Effector memory CD4-positive, alpha-beta T cell (primary cell): ENCODE measurements around the gene STK32B.
"Not testable (repeated sequence)": the region's sequence is repeated elsewhere in the genome, so short reads cannot be mapped to it uniquely, and the experiment has no call there.

Experiments
- DNase-seq, 3 donors: peaks; one replicate each; pipeline ENCODE4 v3.0.0-alpha.2; 2020
- H3K27ac ChIP-seq: 2 replicates; pipeline ENCODE4 v1.7.0; 2013; ENCODE audit warnings: mild to moderate bottlenecking, low read length, moderate library complexity; ENCODE audit not compliant: insufficient read depth, poor library complexity, severe bottlenecking
- H3K27me3 ChIP-seq: replicated peaks from 2 replicates; pipeline ENCODE4 v1.7.0; 2013; ENCODE audit warnings: mild to moderate bottlenecking, low read length; ENCODE audit not compliant: insufficient read depth, control insufficient read depth, poor library complexity, severe bottlenecking
- H3K36me3 ChIP-seq: 2 replicates; pipeline ENCODE4 v1.7.0; 2013; ENCODE audit warnings: mild to moderate bottlenecking, low read length, moderate library complexity; ENCODE audit not compliant: control insufficient read depth, insufficient read depth
- H3K4me1 ChIP-seq: 2 replicates; pipeline ENCODE4 v1.7.0; 2013; ENCODE audit warnings: low read length, mild to moderate bottlenecking; ENCODE audit not compliant: control insufficient read depth, insufficient read depth, poor library complexity, severe bottlenecking
- H3K4me3 ChIP-seq: 2 replicates; pipeline ENCODE4 v1.7.0; 2013; ENCODE audit warnings: low read length, low read depth, mild to moderate bottlenecking; ENCODE audit not compliant: insufficient read depth, poor library complexity, severe bottlenecking
- H3K9me3 ChIP-seq: 2 replicates; pipeline ENCODE4 v1.7.0; 2013; ENCODE audit warnings: mild to moderate bottlenecking, low read length, moderate library complexity; ENCODE audit not compliant: control insufficient read depth

The STK32B gene

DNA sequence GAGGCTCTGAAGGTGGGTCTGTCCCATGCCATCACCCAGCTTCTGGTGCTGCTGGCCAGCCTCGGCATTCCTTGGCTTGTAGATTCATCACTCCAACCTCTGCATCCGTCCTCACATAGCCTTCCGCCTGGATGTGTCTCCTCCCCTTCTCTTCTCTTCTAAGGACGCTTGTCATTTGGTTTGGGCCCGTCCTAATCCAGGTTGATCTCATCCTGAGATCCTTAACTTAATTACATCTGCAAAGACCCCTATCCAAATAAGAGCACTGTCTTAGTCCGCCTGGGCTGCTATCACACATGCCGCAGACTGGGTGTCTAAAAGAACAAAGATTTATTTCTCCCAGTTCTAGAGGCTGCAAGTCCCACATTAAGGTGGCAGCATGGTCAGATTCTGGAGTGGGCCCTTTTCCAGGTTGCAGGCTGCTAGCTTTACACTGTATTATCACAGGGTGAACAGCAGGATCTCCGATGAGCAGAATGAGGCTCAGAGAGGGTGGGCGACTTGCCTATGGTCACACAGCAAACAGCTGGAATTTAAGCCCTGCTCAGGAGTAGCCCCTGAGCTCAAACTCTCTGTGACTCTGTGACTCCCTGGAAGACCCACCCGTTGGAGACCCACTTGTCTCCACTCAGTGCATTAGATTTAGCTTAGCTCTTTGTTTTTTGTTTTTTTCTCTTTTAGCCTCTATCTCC lies 113.1 kb downstream of the STK32B start:
- no peaks in the 10 kb centered on the region for H3K4me1 ChIP-seq
- no peaks in the 10 kb centered on the region for H3K9me3 ChIP-seq
- no peaks in the 10 kb centered on the region for H3K36me3 ChIP-seq
- no peaks in the 10 kb centered on the region for H3K27me3 ChIP-seq
- H3K27ac ChIP-seq = no peak overlapping the region
- H3K4me3 ChIP-seq = no peak overlapping the region
- no peak for DNase-seq

- DNase-seq = no peak
- H3K27me3 ChIP-seq = no peaks in the 10 kb centered on the region
- H3K9me3 ChIP-seq = no peaks in the 10 kb centered on the region
- H3K4me1 ChIP-seq = no peaks in the 10 kb centered on the region
- H3K4me3 ChIP-seq = no peak overlapping the region
- H3K27ac ChIP-seq = no peak overlapping the region
- H3K36me3 ChIP-seq = no peaks in the 10 kb centered on the region
Observed at GRCh38 chr4:5165420-5166369, 114.4 kb downstream of the STK32B start.

GRCh38 chr4:5166377-5166776 lies 115.1 kb downstream of the STK32B start:
- Histone ChIP-seq H3K4me3 (no peak overlapping the region), H3K36me3 (no peaks in the 10 kb centered on the region), H3K9me3 (no peaks in the 10 kb centered on the region), H3K27ac (no peak overlapping the region), H3K27me3 (no peaks in the 10 kb centered on the region), H3K4me1 (no peaks in the 10 kb centered on the region)
- DNase-seq = no peak

DNA sequence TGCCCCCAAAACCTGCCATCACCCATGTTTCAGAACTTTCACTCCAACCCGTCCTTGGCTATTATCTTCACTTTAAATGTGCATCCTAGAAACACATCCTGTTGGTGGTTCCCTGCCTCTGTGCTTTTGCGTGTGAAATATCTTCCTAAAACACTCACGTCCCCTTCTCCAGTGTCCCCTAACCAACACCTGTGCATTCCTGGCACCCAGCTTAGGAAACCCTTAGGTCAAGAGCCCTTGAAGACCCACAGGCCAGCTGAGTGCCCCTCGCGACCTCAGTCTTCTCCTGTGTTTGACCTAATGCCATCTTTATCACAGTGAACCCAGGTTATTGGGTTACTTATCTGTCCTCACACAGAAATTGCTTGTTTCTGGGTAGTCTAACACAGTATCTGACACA lies 117.6 kb downstream of the STK32B start:
- Histone ChIP-seq H3K36me3 (no peaks in the 10 kb centered on the region), H3K27ac (no peak overlapping the region), H3K4me1 (no peaks in the 10 kb centered on the region), H3K4me3 (no peak overlapping the region), H3K27me3 (no peaks in the 10 kb centered on the region), H3K9me3 (no peaks in the 10 kb centered on the region)
- no peak for DNase-seq

- H3K4me3 ChIP-seq, DNase-seq, H3K9me3 ChIP-seq, H3K4me1 ChIP-seq, H3K27me3 ChIP-seq, H3K27ac ChIP-seq, H3K36me3 ChIP-seq: not testable (repeated sequence)
Observed at GRCh38 chr4:5175836-5176235, 124.6 kb downstream of the STK32B start.

DNA sequence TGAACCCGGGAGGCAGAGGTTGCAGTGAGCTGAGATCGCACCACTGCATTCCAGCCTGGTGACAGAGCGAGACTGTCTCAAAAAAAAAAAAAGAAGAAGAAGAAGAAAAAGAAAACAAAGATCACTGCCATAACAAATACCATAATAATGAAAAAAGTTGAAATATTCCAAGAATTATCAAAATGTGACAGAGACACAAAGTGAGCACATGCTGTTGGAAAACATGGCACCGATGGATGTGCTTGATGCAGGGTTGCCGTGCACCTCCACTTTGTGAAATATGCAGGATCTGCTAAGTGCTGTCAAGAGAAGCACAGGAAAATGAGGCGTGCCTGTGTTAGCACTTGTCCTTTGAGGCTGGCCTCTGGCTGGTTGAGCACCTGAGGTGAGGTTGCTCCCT lies 133.3 kb downstream of the STK32B start:
- DNase-seq = no peak
- Histone ChIP-seq H3K27ac (no peak overlapping the region), H3K27me3 (no peaks in the 10 kb centered on the region), H3K4me1 (no peaks in the 10 kb centered on the region), H3K36me3 (no peaks in the 10 kb centered on the region), H3K4me3 (no peak overlapping the region), H3K9me3 (no peaks in the 10 kb centered on the region)

GRCh38 chr4:5185551-5185950 lies 134.3 kb downstream of the STK32B start:
- Histone ChIP-seq H3K27ac (no peak overlapping the region), H3K27me3 (no peaks in the 10 kb centered on the region), H3K9me3 (no peaks in the 10 kb centered on the region), H3K4me3 (no peak overlapping the region), H3K36me3 (no peaks in the 10 kb centered on the region), H3K4me1 (no peaks in the 10 kb centered on the region)
- no peak for DNase-seq

- Histone ChIP-seq H3K27ac (no peak overlapping the region), H3K27me3 (no peaks in the 10 kb centered on the region), H3K9me3 (no peaks in the 10 kb centered on the region), H3K36me3 (no peaks in the 10 kb centered on the region), H3K4me1 (no peaks in the 10 kb centered on the region), H3K4me3 (no peak overlapping the region)
- DNase-seq = no peak
Observed at GRCh38 chr4:5186271-5187064, 135.2 kb downstream of the STK32B start.

DNA sequence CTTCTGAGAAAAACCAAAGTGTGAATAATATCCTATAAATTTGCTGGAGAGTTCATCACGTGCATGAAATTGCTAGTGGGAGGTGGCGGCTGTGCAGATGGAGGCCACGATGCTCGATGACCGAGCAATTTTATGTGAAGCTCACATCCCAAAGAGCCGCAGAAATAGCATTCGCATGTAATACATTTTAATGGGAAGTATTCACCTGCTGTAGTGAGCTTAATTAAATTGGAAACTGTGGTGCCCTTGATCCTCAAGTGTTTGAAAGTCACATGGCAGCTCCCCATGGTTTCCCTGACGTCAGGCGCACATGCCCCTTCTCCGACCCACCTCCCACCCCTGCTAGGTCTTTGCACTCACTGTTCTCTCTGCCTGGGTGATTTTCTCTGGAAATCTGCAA lies 136.8 kb downstream of the STK32B start:
- no peak overlapping the region for H3K4me3 ChIP-seq
- H3K27me3 ChIP-seq = no peaks in the 10 kb centered on the region
- no peaks in the 10 kb centered on the region for H3K4me1 ChIP-seq
- no peak overlapping the region for H3K27ac ChIP-seq
- H3K36me3 ChIP-seq = no peaks in the 10 kb centered on the region
- DNase-seq = no peak
- no peaks in the 10 kb centered on the region for H3K9me3 ChIP-seq
